Thymus (tissue), 11 donors: Measurements from ENCODE around the gene LPP. TPM values are rescaled to one million over a fixed set of nuclear protein-coding genes. Genes with fewer than 3 reads are reported as not detected.

ENCODE experiments used
- DNase-seq, 9 donors: peaks; one replicate each; pipeline ENCODE4 v3.0.0-alpha.2; 2013; ENCODE audit warnings: low spot score in 9 of 9, low read depth in 6 of 9, missing footprints in 1 of 9
- H3K27ac ChIP-seq, 2 donors: one replicate each; pipeline ENCODE4 v1.5.1; 2013; ENCODE audit warnings: control low read depth in 1 of 2, low read depth in 1 of 2, low read length in 1 of 2, mild to moderate bottlenecking in 1 of 2, moderate library complexity in 1 of 2
- H3K27me3 ChIP-seq, 2 donors: one replicate each; pipeline ENCODE4 v1.5.1; 2013; ENCODE audit warnings: low read length in 1 of 2; ENCODE audit not compliant: control insufficient read depth in 2 of 2, insufficient read depth in 1 of 2
- H3K36me3 ChIP-seq, 2 donors: one replicate each; pipeline ENCODE4 v1.5.1; 2013; ENCODE audit warnings: low read length in 1 of 2, mild to moderate bottlenecking in 1 of 2, moderate library complexity in 1 of 2; ENCODE audit not compliant: control insufficient read depth in 2 of 2, insufficient read depth in 2 of 2
- H3K4me1 ChIP-seq, 2 donors: one replicate each; pipeline ENCODE4 v1.5.1; 2013; ENCODE audit warnings: low read length in 2 of 2; ENCODE audit not compliant: control insufficient read depth in 2 of 2, insufficient read depth in 2 of 2
- H3K4me3 ChIP-seq, 2 donors: one replicate each; pipeline ENCODE4 v1.5.1; 2013; ENCODE audit warnings: low read length in 2 of 2, control low read depth in 1 of 2, mild to moderate bottlenecking in 1 of 2
- H3K9me3 ChIP-seq, 2 donors: one replicate each; pipeline ENCODE4 v1.5.1; 2013; ENCODE audit warnings: low read length in 1 of 2, mild to moderate bottlenecking in 1 of 2; ENCODE audit not compliant: control insufficient read depth in 2 of 2, insufficient read depth in 1 of 2
- WGBS: extraction: QIAGEN DNeasy Blood & Tissue Kit; methylation state at CpG from one replicate; pipeline ENCODE4 v1.1.7; 2013; 5-methylcytosine and 5-hydroxymethylcytosine counted together
- polyA plus RNA-seq: library from polyadenylated mRNA; stranded (reverse); fragments of 200-250 nt; gene quantifications from one replicate; pipeline ENCODE4 v1.2.3, GENCODE V29; 2013
- total RNA-seq: library from RNA; stranded (reverse); fragments of 120-200 nt; gene quantifications from one replicate; pipeline ENCODE4 v1.2.4, GENCODE V29; 2013
- donor health status: healthy.

LPP gene
- total and polyA plus RNA-seq, 2 donors = 6.5 to 9.2 TPM

DNA sequence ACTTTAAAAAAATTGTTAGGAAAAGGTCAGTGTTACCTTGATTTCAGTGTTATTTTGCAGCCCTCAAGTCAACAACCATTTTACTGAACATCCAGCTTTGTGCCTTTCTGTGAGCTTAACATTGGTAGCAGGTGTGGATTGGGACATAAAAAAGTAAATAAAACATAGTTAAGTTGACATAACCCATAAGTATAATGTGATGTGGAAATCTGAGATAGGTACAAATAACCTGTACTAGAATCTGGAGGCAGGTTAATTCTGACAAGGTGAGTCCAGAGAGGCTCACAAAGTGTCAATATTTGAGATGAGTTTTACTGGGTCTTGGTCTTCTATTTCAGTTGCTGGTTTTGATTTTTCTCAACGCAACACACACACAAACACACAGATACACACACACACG, 151.3 kb downstream of the LPP start:
- no peaks in the 10 kb centered on the region for H3K4me1 ChIP-seq
- 98% methylated on average over 2 of the region's 2 CpGs for whole genome bisulfite sequencing

DNA sequence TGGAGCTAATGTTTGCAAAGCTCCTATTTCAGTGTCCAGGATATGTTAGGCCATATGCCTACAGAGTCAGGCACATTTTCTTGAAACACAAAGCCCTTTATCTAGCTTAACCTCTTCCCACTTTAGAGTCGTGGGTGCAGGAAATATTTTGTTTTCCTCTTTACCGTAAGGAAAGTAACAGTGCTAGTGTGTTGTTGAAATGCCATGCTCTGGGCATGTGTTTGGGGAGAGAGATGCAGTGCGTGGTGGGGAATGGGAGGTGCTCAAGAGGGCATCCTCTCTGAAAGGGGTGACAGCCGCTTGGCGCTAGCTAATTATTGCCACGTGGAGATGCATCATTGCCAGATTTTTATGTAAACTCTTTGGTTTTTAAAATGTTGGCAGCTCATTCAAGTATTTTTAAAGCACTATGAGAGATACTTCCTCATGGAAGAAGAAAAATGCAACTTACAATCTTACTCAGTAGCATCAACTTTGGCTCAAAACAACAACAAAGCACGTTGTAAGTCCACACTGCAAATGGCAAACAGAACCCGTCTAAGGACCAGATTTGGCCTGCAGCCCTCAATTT, 152.6 kb downstream of the LPP start:
- no peak for DNase-seq
- no peak overlapping the region for H3K4me3 ChIP-seq
- WGBS = 92% methylated on average over 8 of the region's 8 CpGs
- no peaks in the 10 kb centered on the region for H3K9me3 ChIP-seq
- H3K27ac ChIP-seq = no peak overlapping the region
- H3K4me1 ChIP-seq = no peaks in the 10 kb centered on the region
- H3K36me3 ChIP-seq = no peaks in the 10 kb centered on the region
- H3K27me3 ChIP-seq = no peaks in the 10 kb centered on the region

More for the DNA sequence above, 151.3 kb downstream of the LPP start:
- DNase-seq = no peak
- H3K4me3 ChIP-seq = no peak overlapping the region
- no peaks in the 10 kb centered on the region for H3K9me3 ChIP-seq
- no peaks in the 10 kb centered on the region for H3K36me3 ChIP-seq
- no peaks in the 10 kb centered on the region for H3K27me3 ChIP-seq
- no peak overlapping the region for H3K27ac ChIP-seq

DNA sequence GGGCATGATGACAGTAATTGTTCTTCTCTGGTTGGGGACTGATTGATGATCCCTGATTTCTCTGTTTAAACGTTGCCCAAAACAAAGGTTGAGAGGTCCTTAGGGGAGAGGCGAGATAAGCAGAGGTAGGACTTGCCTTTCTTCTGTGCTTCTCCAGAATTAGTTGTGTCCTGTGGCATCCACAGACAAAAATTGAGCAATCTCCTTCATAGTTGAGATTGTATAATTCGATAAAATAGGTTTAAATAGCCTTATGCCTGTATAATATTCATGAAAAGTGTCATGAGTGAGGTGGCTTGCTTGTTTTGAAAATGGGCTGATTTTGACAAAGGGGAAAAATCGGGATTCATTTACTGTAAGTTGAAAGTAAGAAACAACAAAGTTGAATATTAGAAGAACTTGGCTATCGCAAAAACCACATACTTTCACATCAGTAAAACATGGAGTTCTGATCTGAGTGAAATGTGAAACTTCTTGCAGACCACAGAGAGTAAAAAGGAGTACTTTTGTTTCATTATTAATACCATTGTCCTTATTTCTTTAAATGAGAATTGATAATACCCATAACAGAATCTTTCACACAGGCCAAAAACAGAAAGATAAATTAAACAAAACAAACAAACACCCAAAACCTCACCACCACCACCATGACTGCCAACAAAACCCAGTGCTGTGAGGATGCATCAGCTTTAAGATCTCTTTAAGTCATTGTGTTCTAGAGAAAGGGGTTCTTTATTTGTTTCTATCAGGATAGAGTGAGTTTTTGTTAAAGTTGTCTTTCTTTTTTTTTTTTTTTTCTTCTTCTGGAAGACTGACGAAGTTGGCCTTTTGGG, 155.7 kb downstream of the LPP start:
- Histone ChIP-seq H3K27me3 (no peaks in the 10 kb centered on the region), H3K4me3 (no peak overlapping the region), H3K9me3 (no peaks in the 10 kb centered on the region), H3K4me1 (no peaks in the 10 kb centered on the region), H3K27ac (no peak overlapping the region), H3K36me3 (no peaks in the 10 kb centered on the region)
- no peak for DNase-seq
- WGBS = 91% methylated on average over 6 of the region's 6 CpGs

DNA sequence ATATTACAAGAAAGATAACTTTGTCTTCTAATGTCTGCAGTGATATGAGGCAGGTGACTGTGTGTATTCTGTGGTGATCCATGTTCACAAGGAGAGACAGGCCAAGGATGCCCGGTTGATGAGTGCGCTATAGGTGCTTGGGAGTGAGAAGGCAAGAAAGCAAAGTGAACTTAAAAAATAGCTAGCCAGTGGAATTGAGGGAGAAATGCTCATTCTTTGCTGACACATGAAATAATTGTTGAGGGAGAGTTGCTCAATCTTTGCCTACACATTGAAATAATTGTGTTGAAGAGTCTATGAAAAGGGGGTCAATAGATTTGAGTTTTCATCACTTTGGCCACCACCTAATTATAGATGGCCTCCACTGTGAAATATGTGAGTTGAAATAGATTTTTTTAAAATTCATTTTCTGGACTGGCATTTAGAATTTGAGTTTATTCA, 156.3 kb downstream of the LPP start:
- no peaks in the 10 kb centered on the region for H3K27me3 ChIP-seq
- H3K4me3 ChIP-seq = no peak overlapping the region
- no peak overlapping the region for H3K27ac ChIP-seq
- no peaks in the 10 kb centered on the region for H3K4me1 ChIP-seq
- WGBS = 97% methylated on average over 2 of the region's 2 CpGs
- no peak for DNase-seq
- no peaks in the 10 kb centered on the region for H3K36me3 ChIP-seq
- no peaks in the 10 kb centered on the region for H3K9me3 ChIP-seq

DNA sequence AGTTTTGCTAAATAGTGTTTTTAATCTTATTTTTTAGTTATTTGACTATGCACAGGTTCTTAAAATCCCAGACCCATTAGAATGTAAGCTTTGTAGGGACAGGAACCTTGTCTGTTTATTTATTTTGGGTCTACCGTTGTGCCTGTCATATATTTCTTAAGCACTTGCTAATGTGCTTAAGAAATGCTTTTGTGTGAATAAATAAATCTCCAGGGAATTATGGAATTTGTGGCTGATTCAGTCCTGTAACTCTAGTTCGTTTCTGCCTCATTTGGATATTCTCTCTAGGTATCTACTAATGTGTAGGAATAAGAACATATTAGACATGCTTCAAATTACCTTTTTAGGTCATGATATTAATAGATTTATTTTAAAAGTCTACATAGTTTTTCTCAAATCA, 161.6 kb downstream of the LPP start:
- no peak for DNase-seq
- WGBS = 95% methylated on average over 2 of the region's 2 CpGs
- H3K36me3 ChIP-seq = no peaks in the 10 kb centered on the region
- no peak overlapping the region for H3K4me3 ChIP-seq
- H3K9me3 ChIP-seq = no peaks in the 10 kb centered on the region
- no peaks in the 10 kb centered on the region for H3K4me1 ChIP-seq
- no peak overlapping the region for H3K27ac ChIP-seq
- no peaks in the 10 kb centered on the region for H3K27me3 ChIP-seq

DNA sequence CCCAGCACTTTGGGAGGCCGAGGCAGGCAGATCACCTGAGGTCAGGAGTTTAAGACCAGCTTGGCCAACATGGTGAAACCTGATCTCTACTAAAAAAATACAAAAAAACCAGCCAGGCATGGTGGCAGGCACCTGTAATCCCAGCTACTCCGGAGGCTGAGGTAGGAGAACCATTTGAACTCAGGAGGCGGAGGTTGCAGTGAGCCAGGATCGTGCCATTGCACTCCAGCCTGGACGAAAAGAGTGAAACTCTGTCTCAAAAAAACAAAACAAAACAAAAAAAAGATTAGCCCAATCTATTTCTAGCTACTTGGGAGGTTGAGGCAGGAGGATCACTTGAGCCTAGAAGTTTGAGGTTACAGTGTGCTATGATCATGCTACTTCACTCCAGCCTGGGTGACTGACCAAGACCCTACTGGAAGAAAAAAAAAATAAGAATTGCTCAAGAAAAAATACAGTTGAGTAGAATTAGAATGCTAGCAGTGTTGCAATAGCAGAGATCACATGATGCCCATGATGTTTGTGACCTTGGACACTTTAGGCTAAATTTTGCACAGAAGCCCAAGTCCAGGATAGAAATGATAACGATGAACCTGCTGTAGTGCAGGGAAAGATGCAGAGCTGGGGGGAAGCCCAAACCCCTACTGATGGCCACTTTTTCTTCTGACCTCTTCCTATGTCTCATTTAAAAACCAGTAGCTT, 162.2 kb downstream of the LPP start:
- Histone ChIP-seq H3K9me3 (no peaks in the 10 kb centered on the region), H3K4me1 (no peaks in the 10 kb centered on the region), H3K27me3 (no peaks in the 10 kb centered on the region), H3K27ac (no peak overlapping the region), H3K4me3 (no peak overlapping the region), H3K36me3 (no peaks in the 10 kb centered on the region)
- WGBS = 96% methylated on average over 6 of the region's 6 CpGs
- no peak for DNase-seq

DNA sequence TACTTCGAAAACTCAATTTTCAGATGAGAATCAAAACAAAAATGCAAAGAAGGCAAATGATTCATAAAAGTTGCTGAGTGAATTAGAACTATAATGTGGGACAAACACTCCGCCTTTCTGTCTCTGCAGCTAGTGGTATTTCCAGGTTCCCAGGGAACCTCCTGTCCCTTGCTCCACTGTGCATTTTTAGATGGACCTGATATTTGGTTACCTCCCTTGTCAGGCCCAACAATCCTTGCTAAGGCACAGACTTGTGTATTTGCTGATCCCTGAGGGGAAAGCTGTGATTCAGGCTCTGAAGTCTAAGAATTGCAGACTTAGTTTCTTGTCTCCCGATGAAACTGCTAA, 162.7 kb downstream of the LPP start:
- DNase-seq = no peak
- Histone ChIP-seq H3K27ac (no peak overlapping the region), H3K9me3 (no peaks in the 10 kb centered on the region), H3K4me3 (no peak overlapping the region), H3K36me3 (no peaks in the 10 kb centered on the region), H3K4me1 (no peaks in the 10 kb centered on the region), H3K27me3 (no peaks in the 10 kb centered on the region)
- 96% methylated on average over 3 of the region's 3 CpGs for WGBS

DNA sequence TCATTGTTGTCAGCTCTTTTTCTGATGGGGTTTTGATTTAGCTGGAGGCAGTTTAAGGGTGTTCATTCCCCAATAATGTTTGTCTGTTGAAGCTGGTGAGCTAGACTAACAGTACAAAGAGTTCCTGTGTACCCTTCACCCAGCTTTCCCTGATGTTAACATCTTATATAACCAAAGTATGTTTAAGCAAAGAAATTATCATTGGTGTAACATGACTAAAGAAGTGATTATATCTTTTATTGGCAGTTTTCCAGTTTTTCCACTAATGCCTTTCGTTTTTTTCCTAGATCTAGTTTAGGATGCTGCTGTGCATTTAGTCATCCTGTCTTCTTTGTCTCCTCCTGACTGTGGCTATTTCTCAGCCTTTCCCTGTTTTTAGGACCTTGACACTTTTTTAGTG, 165.6 kb downstream of the LPP start:
- H3K4me3 ChIP-seq = no peak overlapping the region
- H3K27me3 ChIP-seq = no peaks in the 10 kb centered on the region
- H3K9me3 ChIP-seq = no peaks in the 10 kb centered on the region
- H3K4me1 ChIP-seq = peaks cover 0 to 18% of the 10 kb centered on the region in 2 donors
- WGBS = 93% methylated on average over 1 of the region's 1 CpG
- DNase-seq = no peak
- H3K27ac ChIP-seq = no peak overlapping the region
- H3K36me3 ChIP-seq = no peaks in the 10 kb centered on the region

DNA sequence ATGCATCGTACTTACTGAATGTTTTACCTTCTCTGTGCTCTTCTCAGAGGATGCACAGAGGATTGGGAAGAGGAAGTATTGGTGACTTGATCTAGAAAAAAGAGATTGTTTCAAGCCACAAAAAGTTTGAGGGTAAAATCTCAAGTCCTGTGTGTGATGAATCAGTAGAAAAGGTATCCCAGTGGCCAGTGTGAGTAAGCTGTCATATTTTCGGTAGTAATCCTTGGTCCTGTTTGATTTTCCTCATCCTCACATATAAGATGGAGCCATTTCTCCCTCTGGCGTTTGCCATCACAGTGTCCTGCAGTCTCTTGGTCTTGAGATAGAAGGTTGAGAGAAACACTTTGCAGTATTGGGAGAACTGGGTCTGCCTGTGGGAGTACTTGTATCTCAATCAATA, 166.8 kb downstream of the LPP start:
- H3K9me3 ChIP-seq = no peaks in the 10 kb centered on the region
- H3K4me3 ChIP-seq = no peak overlapping the region
- H3K36me3 ChIP-seq = no peaks in the 10 kb centered on the region
- DNase-seq = no peak
- 96% methylated on average over 3 of the region's 3 CpGs for WGBS
- H3K27ac ChIP-seq = no peak overlapping the region
- H3K27me3 ChIP-seq = no peaks in the 10 kb centered on the region
- H3K4me1 ChIP-seq = peaks cover 0 to 20% of the 10 kb centered on the region in 2 donors
